T-helper 1 cell treated with Interleukin-12 subunit alpha and Interleukin-12 subunit beta and Interleukin-4 antibody, amounts not matched to agents 30 μg/mL and 1 μg/mL, for 36 hours (primary cell): ENCODE measurements around the gene SLC1A1.
"Not testable (repeated sequence)": the region's sequence is repeated elsewhere in the genome, so short reads cannot be mapped to it uniquely, and the experiment has no call there.

ENCODE experiments used
- H3K27ac Mint-ChIP-seq: one replicate; pipeline ENCODE4 v1.8.0; 2021; ENCODE audit warnings: mild to moderate bottlenecking, mixed read lengths
- H3K27me3 Mint-ChIP-seq: one replicate; pipeline ENCODE4 v1.8.0; 2021; ENCODE audit warnings: low read depth, mixed read lengths
- H3K36me3 Mint-ChIP-seq: one replicate; pipeline ENCODE4 v1.8.0; 2021; ENCODE audit warnings: low read depth, mixed read lengths
- H3K4me1 Mint-ChIP-seq: one replicate; pipeline ENCODE4 v1.8.0; 2021; ENCODE audit warnings: low read depth, mixed read lengths
- H3K4me3 Mint-ChIP-seq: one replicate; pipeline ENCODE4 v1.8.0; 2021; ENCODE audit warnings: mild to moderate bottlenecking, moderate library complexity, mixed read lengths
- H3K9me3 Mint-ChIP-seq: one replicate; pipeline ENCODE4 v1.8.0; 2021; ENCODE audit warnings: mixed read lengths

The SLC1A1 gene

GRCh38 chr9:4510546-4511322, 20.5 kb downstream of the SLC1A1 start:
- Mint-ChIP-seq H3K27me3 (no peaks in the 10 kb centered on the region), H3K4me3 (no peak overlapping the region), H3K4me1 (no peaks in the 10 kb centered on the region), H3K36me3 (no peaks in the 10 kb centered on the region), H3K27ac (no peak overlapping the region), H3K9me3 (no peaks in the 10 kb centered on the region)

- H3K4me3 Mint-ChIP-seq = no peak overlapping the region
- no peak overlapping the region for H3K27ac Mint-ChIP-seq
Observed at GRCh38 chr9:4514252-4515128, 24.2 kb downstream of the SLC1A1 start.

GRCh38 chr9:4515958-4516375, 25.7 kb downstream of the SLC1A1 start:
- H3K4me3 Mint-ChIP-seq = no peak overlapping the region
- H3K4me1 Mint-ChIP-seq = peaks cover 9% of the 10 kb centered on the region
- H3K36me3 Mint-ChIP-seq = no peaks in the 10 kb centered on the region
- H3K27me3 Mint-ChIP-seq = no peaks in the 10 kb centered on the region
- no peak overlapping the region for H3K27ac Mint-ChIP-seq
- no peaks in the 10 kb centered on the region for H3K9me3 Mint-ChIP-seq

More at GRCh38 chr9:4514252-4515128, 24.2 kb downstream of the SLC1A1 start:
- Mint-ChIP-seq H3K27me3 (no peaks in the 10 kb centered on the region), H3K36me3 (no peaks in the 10 kb centered on the region), H3K4me1 (peaks cover 7% of the 10 kb centered on the region), H3K9me3 (no peaks in the 10 kb centered on the region)

GRCh38 chr9:4517274-4517673, 27.0 kb downstream of the SLC1A1 start:
- H3K27me3 Mint-ChIP-seq = no peaks in the 10 kb centered on the region
- no peaks in the 10 kb centered on the region for H3K9me3 Mint-ChIP-seq
- H3K36me3 Mint-ChIP-seq = no peaks in the 10 kb centered on the region
- H3K27ac Mint-ChIP-seq = no peak overlapping the region
- no peak overlapping the region for H3K4me3 Mint-ChIP-seq
- H3K4me1 Mint-ChIP-seq = peaks cover 9% of the 10 kb centered on the region

- Mint-ChIP-seq H3K9me3 (peaks cover 7% of the 10 kb centered on the region), H3K27ac (no peak overlapping the region), H3K4me1 (peaks cover 9% of the 10 kb centered on the region), H3K27me3 (no peaks in the 10 kb centered on the region), H3K4me3 (no peak overlapping the region), H3K36me3 (no peaks in the 10 kb centered on the region)
Observed at GRCh38 chr9:4519604-4520003, 29.3 kb downstream of the SLC1A1 start.

- H3K36me3 Mint-ChIP-seq = no peaks in the 10 kb centered on the region
- peaks cover 7% of the 10 kb centered on the region for H3K9me3 Mint-ChIP-seq
- H3K27me3 Mint-ChIP-seq = no peaks in the 10 kb centered on the region
- no peak overlapping the region for H3K27ac Mint-ChIP-seq
- no peak overlapping the region for H3K4me3 Mint-ChIP-seq
- peaks cover 9% of the 10 kb centered on the region for H3K4me1 Mint-ChIP-seq
Observed at GRCh38 chr9:4520055-4520454, 29.8 kb downstream of the SLC1A1 start.

- Mint-ChIP-seq H3K4me1 (peaks cover 6% of the 10 kb centered on the region), H3K9me3 (peaks cover 6% of the 10 kb centered on the region), H3K4me3 (no peak overlapping the region), H3K27me3 (no peaks in the 10 kb centered on the region), H3K36me3 (peaks cover 1% of the 10 kb centered on the region), H3K27ac (peak overlapping the region; percentile 24)
Observed at GRCh38 chr9:4530375-4530774, 40.1 kb downstream of the SLC1A1 start.

- H3K4me3 Mint-ChIP-seq, H3K9me3 Mint-ChIP-seq, H3K36me3 Mint-ChIP-seq, H3K27me3 Mint-ChIP-seq, H3K27ac Mint-ChIP-seq, H3K4me1 Mint-ChIP-seq: not testable (repeated sequence)
Observed at GRCh38 chr9:4530831-4531230, 40.6 kb downstream of the SLC1A1 start.

- H3K27ac Mint-ChIP-seq, H3K36me3 Mint-ChIP-seq, H3K4me1 Mint-ChIP-seq, H3K27me3 Mint-ChIP-seq, H3K4me3 Mint-ChIP-seq, H3K9me3 Mint-ChIP-seq: not testable (repeated sequence)
Observed at GRCh38 chr9:4531355-4531754, 41.1 kb downstream of the SLC1A1 start.

- not testable (repeated sequence) for H3K9me3 Mint-ChIP-seq, H3K4me3 Mint-ChIP-seq, H3K4me1 Mint-ChIP-seq, H3K27me3 Mint-ChIP-seq, H3K36me3 Mint-ChIP-seq, H3K27ac Mint-ChIP-seq
Observed at GRCh38 chr9:4533881-4534280, 43.6 kb downstream of the SLC1A1 start.

- H3K4me1 Mint-ChIP-seq, H3K27ac Mint-ChIP-seq, H3K9me3 Mint-ChIP-seq, H3K4me3 Mint-ChIP-seq, H3K27me3 Mint-ChIP-seq, H3K36me3 Mint-ChIP-seq: not testable (repeated sequence)
Observed at GRCh38 chr9:4536196-4536595, 45.9 kb downstream of the SLC1A1 start.

- no peaks in the 10 kb centered on the region for H3K4me1 Mint-ChIP-seq
- peaks cover 4% of the 10 kb centered on the region for H3K27me3 Mint-ChIP-seq
- H3K36me3 Mint-ChIP-seq = no peaks in the 10 kb centered on the region
- no peak overlapping the region for H3K27ac Mint-ChIP-seq
- no peak overlapping the region for H3K4me3 Mint-ChIP-seq
- peaks cover 6% of the 10 kb centered on the region for H3K9me3 Mint-ChIP-seq
Observed at GRCh38 chr9:4537581-4537980, 47.3 kb downstream of the SLC1A1 start.

- Mint-ChIP-seq H3K9me3 (peaks cover 6% of the 10 kb centered on the region), H3K4me1 (no peaks in the 10 kb centered on the region), H3K36me3 (no peaks in the 10 kb centered on the region)
Observed at GRCh38 chr9:4538107-4538506, 47.8 kb downstream of the SLC1A1 start.

GRCh38 chr9:4538621-4539020, 48.4 kb downstream of the SLC1A1 start:
- no peaks in the 10 kb centered on the region for H3K36me3 Mint-ChIP-seq
- no peak overlapping the region for H3K27ac Mint-ChIP-seq
- H3K4me3 Mint-ChIP-seq = no peak overlapping the region
- H3K27me3 Mint-ChIP-seq = peaks cover 4% of the 10 kb centered on the region
- no peaks in the 10 kb centered on the region for H3K4me1 Mint-ChIP-seq
- H3K9me3 Mint-ChIP-seq = peaks cover 6% of the 10 kb centered on the region

More at GRCh38 chr9:4538107-4538506, 47.8 kb downstream of the SLC1A1 start:
- peaks cover 4% of the 10 kb centered on the region for H3K27me3 Mint-ChIP-seq
- no peak overlapping the region for H3K4me3 Mint-ChIP-seq
- H3K27ac Mint-ChIP-seq = no peak overlapping the region

GRCh38 chr9:4540425-4540824, 50.2 kb downstream of the SLC1A1 start:
- Mint-ChIP-seq H3K4me3 (no peak overlapping the region), H3K27me3 (peaks cover 4% of the 10 kb centered on the region), H3K27ac (no peak overlapping the region), H3K9me3 (no peaks in the 10 kb centered on the region), H3K36me3 (no peaks in the 10 kb centered on the region), H3K4me1 (no peaks in the 10 kb centered on the region)
